GM12878 (cell line): ENCODE results near the gene ASH1L.
"Not testable (repeated sequence)": the region's sequence is repeated elsewhere in the genome, so short reads cannot be mapped to it uniquely, and the experiment has no call there.

Experiments used
- CHD1 ChIP-seq: IDR thresholded peaks from 2 replicates; pipeline ENCODE4 v1.6.1; 2012; ENCODE audit warnings: low read depth, low read length, improper control_type of control experiment
- CTCF ChIP-seq, 3 experiments: IDR thresholded peaks in 2 of 3; conservative IDR thresholded peaks in 1 of 3; 2 replicates each; pipeline ENCODE4 v1.5.1; 2011; ENCODE audit warnings: low read depth in 3 of 3, low read length in 3 of 3, mild to moderate bottlenecking in 3 of 3, control low read depth in 2 of 3, moderate library complexity in 2 of 3, inconsistent platforms in 1 of 3, mixed read lengths in 1 of 3; ENCODE audit not compliant: control insufficient read depth in 2 of 3, insufficient read depth in 1 of 3; ENCODE audit errors: extremely low read depth in 1 of 3
- EZH2 ChIP-seq: IDR thresholded peaks from 2 replicates; pipeline ENCODE4 v1.6.1; 2012; ENCODE audit warnings: low read depth, mild to moderate bottlenecking, control low read depth, inconsistent platforms, low read length, borderline replicate concordance; ENCODE audit not compliant: control insufficient read depth
- HDAC2 ChIP-seq: fragments of 200-600 bp; sonication (generic); IDR thresholded peaks from 2 replicates; pipeline ENCODE4 v1.6.1; 2017
- MTA3 ChIP-seq: IDR thresholded peaks from 2 replicates; pipeline ENCODE4 v1.6.1; 2012; ENCODE audit warnings: low read length, inconsistent platforms, borderline replicate concordance
- POLR2A ChIP-seq: IDR thresholded peaks from 2 replicates; pipeline ENCODE4 v1.6.1; 2011; ENCODE audit warnings: low read depth, mild to moderate bottlenecking, low read length
- RBBP5 ChIP-seq: fragments of 200-600 bp; sonication (generic); conservative IDR thresholded peaks from 2 replicates; pipeline ENCODE4 v1.6.1; 2016
- SIN3A ChIP-seq: IDR thresholded peaks from 2 replicates; pipeline ENCODE4 v1.6.1; 2012; ENCODE audit warnings: low read depth, low read length, improper control_type of control experiment
- TF ChIP-seq, protein P1 (sequence below): IDR thresholded peaks from 2 replicates; pipeline ENCODE4 v1.6.1; 2012; ENCODE audit warnings: low read depth, low read length, improper control_type of control experiment
- TF ChIP-seq, protein P2 (sequence below): IDR thresholded peaks from 2 replicates; pipeline ENCODE4 v1.6.1; 2011; ENCODE audit warnings: mild to moderate bottlenecking, low read depth, low read length, moderate library complexity; ENCODE audit not compliant: insufficient replicate concordance

DNA sequence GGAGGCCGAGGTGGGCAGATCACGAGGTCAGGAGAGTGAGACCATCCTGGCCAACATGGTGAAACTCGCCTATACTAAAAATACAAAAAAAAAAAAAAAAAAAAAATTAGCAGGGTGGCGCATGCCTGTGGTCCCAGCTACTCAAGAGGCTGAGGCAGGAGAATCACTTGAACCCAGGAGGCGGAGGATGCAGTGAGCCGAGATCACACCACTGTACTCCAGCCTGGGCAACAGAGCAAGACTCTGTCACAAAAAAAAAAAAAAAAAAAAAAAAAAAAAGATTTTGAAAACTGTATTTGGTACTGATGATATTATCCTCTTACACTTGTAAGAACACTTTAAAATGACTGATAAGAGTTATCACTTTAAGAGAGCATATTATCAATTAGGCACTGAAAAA, 74.2 kb downstream of the ASH1L start:
- TF ChIP-seq CHD1; POLR2A; MTA3; CTCF (IDR thresholded peaks at IDR 0.05 in 2 of 3, conservative IDR thresholded peaks at IDR 0.05 in 1 of 3; ENCODE audit: control insufficient read depth in 2 of 3, extremely low read depth in 1 of 3, insufficient read depth in 1 of 3, low read depth in 3 of 3, low read length in 3 of 3); SIN3A; EZH2; HDAC2; RBBP5: not testable (repeated sequence)
- TF ChIP-seq, protein P1, sequence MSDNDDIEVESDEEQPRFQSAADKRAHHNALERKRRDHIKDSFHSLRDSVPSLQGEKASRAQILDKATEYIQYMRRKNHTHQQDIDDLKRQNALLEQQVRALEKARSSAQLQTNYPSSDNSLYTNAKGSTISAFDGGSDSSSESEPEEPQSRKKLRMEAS, result not testable (repeated sequence)
- TF ChIP-seq, protein P2, sequence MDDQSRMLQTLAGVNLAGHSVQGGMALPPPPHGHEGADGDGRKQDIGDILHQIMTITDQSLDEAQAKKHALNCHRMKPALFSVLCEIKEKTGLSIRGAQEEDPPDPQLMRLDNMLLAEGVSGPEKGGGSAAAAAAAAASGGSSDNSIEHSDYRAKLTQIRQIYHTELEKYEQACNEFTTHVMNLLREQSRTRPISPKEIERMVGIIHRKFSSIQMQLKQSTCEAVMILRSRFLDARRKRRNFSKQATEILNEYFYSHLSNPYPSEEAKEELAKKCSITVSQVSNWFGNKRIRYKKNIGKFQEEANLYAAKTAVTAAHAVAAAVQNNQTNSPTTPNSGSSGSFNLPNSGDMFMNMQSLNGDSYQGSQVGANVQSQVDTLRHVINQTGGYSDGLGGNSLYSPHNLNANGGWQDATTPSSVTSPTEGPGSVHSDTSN, result not testable (repeated sequence)
